Activated T-cell treated with anti-CD3 and anti-CD28 coated beads, Interleukin-2, amount 50 U/mL, for 4 hours (primary cell): ENCODE results near the gene SIN3B. TPM values are rescaled to one million over a fixed set of nuclear protein-coding genes. Genes with fewer than 3 reads are reported as not detected.
"Not testable (repeated sequence)": the region's sequence is repeated elsewhere in the genome, so short reads cannot be mapped to it uniquely, and the experiment has no call there.

Source experiments
- ATAC-seq, 2 donors: fragments of 200-7000 bp; cut with Tn5 transposase; one replicate each; pipeline ENCODE4 v1.10.0; 2021
- DNase-seq: peaks from one replicate; pipeline ENCODE4 v3.0.0-alpha.2; 2020
- H3K27me3 Mint-ChIP-seq: one replicate; pipeline ENCODE4 v1.8.0; 2021; ENCODE audit warnings: low read depth, mixed read lengths
- H3K36me3 Mint-ChIP-seq: one replicate; pipeline ENCODE4 v1.8.0; 2022; ENCODE audit warnings: mixed read lengths; ENCODE audit not compliant: insufficient read depth
- H3K4me1 Mint-ChIP-seq: one replicate; pipeline ENCODE4 v1.8.0; 2021; ENCODE audit warnings: low read depth, mixed read lengths
- H3K4me3 Mint-ChIP-seq: one replicate; pipeline ENCODE4 v1.8.0; 2021; ENCODE audit warnings: mild to moderate bottlenecking, moderate library complexity, mixed read lengths
- H3K9me3 Mint-ChIP-seq: one replicate; pipeline ENCODE4 v1.8.0; 2021; ENCODE audit warnings: mixed read lengths
- total RNA-seq, 3 donors: library from RNA; stranded (reverse); gene quantifications; one replicate each; pipeline ENCODE4 v1.2.1, GENCODE V29; 2021

Gene SIN3B
- total RNA-seq, 3 donors from 2014 or later = 40.7 to 43.7 (median 41.2) TPM

GRCh38 chr19:16869331-16869972 lies 40.3 kb downstream of the SIN3B start:
- peaks cover 24% of the 10 kb centered on the region for H3K36me3 Mint-ChIP-seq
- H3K4me3 Mint-ChIP-seq = no peak overlapping the region
- no peaks in the 10 kb centered on the region for H3K9me3 Mint-ChIP-seq
- peaks cover 4% of the 10 kb centered on the region for H3K4me1 Mint-ChIP-seq
- H3K27me3 Mint-ChIP-seq = no peaks in the 10 kb centered on the region
- no peak for DNase-seq
- ATAC-seq = no peak

GRCh38 chr19:16871871-16872270 lies 42.7 kb downstream of the SIN3B start:
- peaks cover 9% of the 10 kb centered on the region for H3K4me1 Mint-ChIP-seq
- ATAC-seq (no peak), DNase-seq (no peak)
- peaks cover 28% of the 10 kb centered on the region for H3K36me3 Mint-ChIP-seq
- H3K27me3 Mint-ChIP-seq = no peaks in the 10 kb centered on the region
- H3K4me3 Mint-ChIP-seq = no peak overlapping the region
- no peaks in the 10 kb centered on the region for H3K9me3 Mint-ChIP-seq

GRCh38 chr19:16872728-16873127 lies 43.5 kb downstream of the SIN3B start:
- no peaks in the 10 kb centered on the region for H3K27me3 Mint-ChIP-seq
- ATAC-seq (no peak), DNase-seq (no peak)
- H3K36me3 Mint-ChIP-seq = peaks cover 27% of the 10 kb centered on the region
- no peaks in the 10 kb centered on the region for H3K9me3 Mint-ChIP-seq
- no peak overlapping the region for H3K4me3 Mint-ChIP-seq
- peaks cover 9% of the 10 kb centered on the region for H3K4me1 Mint-ChIP-seq

- DNase-seq = no peak
- Mint-ChIP-seq H3K27me3 (no peaks in the 10 kb centered on the region), H3K9me3 (no peaks in the 10 kb centered on the region), H3K4me1 (peaks cover 9% of the 10 kb centered on the region), H3K36me3 (peaks cover 26% of the 10 kb centered on the region), H3K4me3 (no peak overlapping the region)
- ATAC-seq = no peak
These were observed 44.4 kb downstream of the SIN3B start for GRCh38 chr19:16873594-16873993.

- H3K27me3 Mint-ChIP-seq = no peaks in the 10 kb centered on the region
- no peak overlapping the region for H3K4me3 Mint-ChIP-seq
- H3K9me3 Mint-ChIP-seq = no peaks in the 10 kb centered on the region
- DNase-seq = no peak
- no peak for ATAC-seq
- peaks cover 33% of the 10 kb centered on the region for H3K36me3 Mint-ChIP-seq
- peaks cover 9% of the 10 kb centered on the region for H3K4me1 Mint-ChIP-seq
These were observed 45.2 kb downstream of the SIN3B start for GRCh38 chr19:16874250-16874977.

- H3K36me3 Mint-ChIP-seq = peaks cover 33% of the 10 kb centered on the region
- H3K9me3 Mint-ChIP-seq, H3K4me1 Mint-ChIP-seq, DNase-seq, H3K27me3 Mint-ChIP-seq, ATAC-seq, H3K4me3 Mint-ChIP-seq: not testable (repeated sequence)
These were observed 45.7 kb downstream of the SIN3B start for GRCh38 chr19:16874978-16875299.

GRCh38 chr19:16875584-16876555 lies 46.7 kb downstream of the SIN3B start:
- DNase-seq = no peak
- peak in 1 of 2 donors; percentile 25 for ATAC-seq
- peaks cover 40% of the 10 kb centered on the region for H3K36me3 Mint-ChIP-seq
- H3K9me3 Mint-ChIP-seq = no peaks in the 10 kb centered on the region
- H3K4me3 Mint-ChIP-seq = no peak overlapping the region
- H3K4me1 Mint-ChIP-seq = peaks cover 9% of the 10 kb centered on the region
- H3K27me3 Mint-ChIP-seq = no peaks in the 10 kb centered on the region

DNA sequence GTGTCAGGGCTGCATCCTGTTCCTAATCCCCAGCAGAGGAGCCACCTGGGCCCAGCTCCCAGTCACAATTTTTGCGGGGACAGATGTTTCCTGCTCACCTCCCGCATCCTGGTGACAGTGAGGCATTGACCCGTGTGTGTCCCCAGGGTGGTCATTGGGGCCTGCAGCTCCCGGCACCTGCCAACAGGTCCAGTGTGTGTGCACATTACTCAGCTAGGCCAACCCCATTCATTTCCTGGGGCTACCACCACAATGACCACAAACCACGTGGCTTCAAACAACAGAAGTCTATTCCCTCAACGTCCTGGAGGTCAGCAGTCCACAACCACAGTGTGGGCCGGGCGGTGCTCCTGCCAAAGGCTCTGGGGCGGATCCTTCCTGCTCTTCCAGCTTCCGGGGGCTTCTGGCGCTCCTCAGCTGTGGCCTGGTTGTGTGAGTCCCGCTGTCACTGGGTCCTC lies 47.7 kb downstream of the SIN3B start:
- no peak overlapping the region for H3K4me3 Mint-ChIP-seq
- H3K27me3 Mint-ChIP-seq = no peaks in the 10 kb centered on the region
- ATAC-seq (no peak), DNase-seq (no peak)
- peaks cover 9% of the 10 kb centered on the region for H3K4me1 Mint-ChIP-seq
- H3K36me3 Mint-ChIP-seq = peaks cover 36% of the 10 kb centered on the region
- peaks cover 2% of the 10 kb centered on the region for H3K9me3 Mint-ChIP-seq

DNA sequence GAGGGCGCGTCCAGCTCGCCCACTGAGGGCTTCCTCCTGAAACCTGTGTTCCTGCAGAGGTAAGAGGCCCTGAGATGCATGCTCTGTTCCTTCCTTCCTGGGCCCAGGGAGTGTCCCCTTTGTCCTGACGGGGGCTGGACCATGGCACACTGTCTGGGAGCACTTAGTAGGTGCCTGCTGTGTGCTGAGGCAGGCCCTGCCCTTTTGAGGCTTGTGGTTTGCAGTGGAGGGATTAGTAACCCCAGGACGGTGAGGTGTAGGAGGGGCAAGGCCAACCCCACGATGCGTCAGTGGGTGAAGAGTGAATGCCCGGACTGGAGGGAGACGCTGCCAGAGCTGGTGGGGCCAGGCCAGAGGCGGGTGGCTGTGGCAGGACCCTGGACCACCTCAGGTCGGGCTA lies 48.4 kb downstream of the SIN3B start:
- no peak for ATAC-seq
- DNase-seq = no peak
- H3K9me3 Mint-ChIP-seq = peaks cover 8% of the 10 kb centered on the region
- no peaks in the 10 kb centered on the region for H3K27me3 Mint-ChIP-seq
- H3K4me1 Mint-ChIP-seq = peaks cover 9% of the 10 kb centered on the region
- no peak overlapping the region for H3K4me3 Mint-ChIP-seq
- peaks cover 36% of the 10 kb centered on the region for H3K36me3 Mint-ChIP-seq

- H3K4me3 Mint-ChIP-seq = no peak overlapping the region
- ATAC-seq = no peak
- peaks cover 9% of the 10 kb centered on the region for H3K4me1 Mint-ChIP-seq
- no peak for DNase-seq
- H3K9me3 Mint-ChIP-seq = peaks cover 15% of the 10 kb centered on the region
- no peaks in the 10 kb centered on the region for H3K27me3 Mint-ChIP-seq
- H3K36me3 Mint-ChIP-seq = peaks cover 36% of the 10 kb centered on the region
These were observed 49.2 kb downstream of the SIN3B start for GRCh38 chr19:16878181-16878965.

GRCh38 chr19:16880884-16881554 lies 51.8 kb downstream of the SIN3B start:
- Mint-ChIP-seq H3K9me3 (peaks cover 15% of the 10 kb centered on the region), H3K4me3 (no peak overlapping the region), H3K4me1 (no peaks in the 10 kb centered on the region), H3K36me3 (peaks cover 24% of the 10 kb centered on the region), H3K27me3 (no peaks in the 10 kb centered on the region)
- DNase-seq = no peak
- ATAC-seq = no peak

GRCh38 chr19:16882146-16882545 lies 52.9 kb downstream of the SIN3B start:
- peaks cover 15% of the 10 kb centered on the region for H3K9me3 Mint-ChIP-seq

DNA sequence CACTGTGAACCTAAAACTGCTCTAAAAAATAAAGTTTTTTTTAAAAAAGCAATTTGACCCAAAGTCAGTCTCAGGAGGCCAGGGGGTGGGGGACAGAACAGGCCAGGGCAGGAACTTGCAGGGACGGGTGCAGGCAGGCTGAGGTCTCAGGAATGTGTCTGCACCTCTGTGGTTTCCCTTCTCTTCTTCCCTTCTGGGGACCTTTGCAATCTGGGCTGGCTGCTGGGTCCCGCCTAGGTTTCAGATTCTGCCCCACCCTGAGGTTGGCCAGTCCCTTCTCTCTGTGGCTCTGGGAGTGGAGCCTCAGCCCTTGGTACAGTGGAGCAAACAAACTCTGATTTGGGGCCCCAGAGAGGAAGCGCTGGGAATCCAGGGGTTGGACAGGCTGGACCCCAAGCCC lies 54.3 kb downstream of the SIN3B start:
- H3K27me3 Mint-ChIP-seq = peaks cover 2% of the 10 kb centered on the region
- no peak for ATAC-seq
- peaks cover 18% of the 10 kb centered on the region for H3K36me3 Mint-ChIP-seq
- H3K9me3 Mint-ChIP-seq = peaks cover 15% of the 10 kb centered on the region
- peaks cover 2% of the 10 kb centered on the region for H3K4me1 Mint-ChIP-seq
- no peak for DNase-seq
- no peak overlapping the region for H3K4me3 Mint-ChIP-seq

More at GRCh38 chr19:16882146-16882545, 52.9 kb downstream of the SIN3B start:
- no peak for ATAC-seq
- peaks cover 23% of the 10 kb centered on the region for H3K36me3 Mint-ChIP-seq
- H3K4me3 Mint-ChIP-seq = no peak overlapping the region
- no peaks in the 10 kb centered on the region for H3K27me3 Mint-ChIP-seq
- no peaks in the 10 kb centered on the region for H3K4me1 Mint-ChIP-seq
- DNase-seq = no peak
